HEK293T (cell line): Measurements from ENCODE around the gene FAM118A.

Experiments
- CTCF ChIA-PET: fragments of 350-600 bp; formaldehyde crosslinking; extraction: SDS; loops from one replicate; lab custom pipeline; 2021; ENCODE audit warnings: antibody characterized with exemption, inconsistent platforms; lab: Yijun Ruan, JAX
- POLR2A ChIA-PET: fragments of 350-600 bp; formaldehyde crosslinking; extraction: SDS; loops from one replicate; lab custom pipeline; 2020; ENCODE audit warnings: antibody characterized with exemption, inconsistent platforms; lab: Yijun Ruan, JAX
- DNase-seq: peaks from one replicate; pipeline ENCODE4 v3.0.0; 2012; ENCODE audit warnings: mixed read lengths; ENCODE audit errors: extremely low spot score
- ARNT ChIP-seq: fragments of 450-650 bp; IDR thresholded peaks from 2 replicates; pipeline ENCODE4 v1.6.1; 2017; ENCODE audit warnings: mild to moderate bottlenecking
- BHLHE40 ChIP-seq: fragments of 450-650 bp; IDR thresholded peaks from 2 replicates; pipeline ENCODE4 v1.6.1; 2016; ENCODE audit warnings: mild to moderate bottlenecking, moderate library complexity, borderline replicate concordance
- CTBP1 ChIP-seq: fragments of 450-650 bp; IDR thresholded peaks from 2 replicates; pipeline ENCODE4 v1.6.1; 2016; ENCODE audit warnings: borderline replicate concordance
- ELF4 ChIP-seq: fragments of 450-650 bp; IDR thresholded peaks from 2 replicates; pipeline ENCODE4 v1.6.1; 2017; ENCODE audit warnings: antibody characterized with exemption
- FOXA1 ChIP-seq: fragments of 450-650 bp; IDR thresholded peaks from 2 replicates; pipeline ENCODE4 v1.6.1; 2016; ENCODE audit warnings: mild to moderate bottlenecking
- FOXK2 ChIP-seq: fragments of 450-650 bp; IDR thresholded peaks from 2 replicates; pipeline ENCODE4 v1.6.1; 2016; ENCODE audit warnings: mild to moderate bottlenecking
- FOXM1 ChIP-seq: fragments of 450-650 bp; IDR thresholded peaks from 2 replicates; pipeline ENCODE4 v1.6.1; 2017; ENCODE audit warnings: mild to moderate bottlenecking, borderline replicate concordance
- HDGF ChIP-seq: fragments of 450-650 bp; IDR thresholded peaks from 2 replicates; pipeline ENCODE4 v1.6.1; 2017; ENCODE audit warnings: antibody characterized with exemption, borderline replicate concordance
- L3MBTL2 ChIP-seq: fragments of 450-650 bp; conservative IDR thresholded peaks from 2 replicates; pipeline ENCODE4 v1.6.1; 2016; ENCODE audit warnings: mild to moderate bottlenecking
- LEF1 ChIP-seq: fragments of 450-650 bp; IDR thresholded peaks from 2 replicates; pipeline ENCODE4 v1.6.1; 2017; ENCODE audit warnings: mild to moderate bottlenecking, borderline replicate concordance
- NFRKB ChIP-seq: fragments of 450-650 bp; IDR thresholded peaks from 2 replicates; pipeline ENCODE4 v1.6.1; 2016; ENCODE audit warnings: mild to moderate bottlenecking, moderate library complexity
- PKNOX1 ChIP-seq: fragments of 450-650 bp; IDR thresholded peaks from 2 replicates; pipeline ENCODE4 v1.6.1; 2016
- SP1 ChIP-seq: fragments of 450-650 bp; IDR thresholded peaks from 2 replicates; pipeline ENCODE4 v1.6.1; 2017
- SUZ12 ChIP-seq: fragments of 450-650 bp; IDR thresholded peaks from 2 replicates; pipeline ENCODE4 v1.6.1; 2016; ENCODE audit warnings: mild to moderate bottlenecking
- TARDBP ChIP-seq: fragments of 450-650 bp; IDR thresholded peaks from 2 replicates; pipeline ENCODE4 v1.6.1; 2016
- ZNF384 ChIP-seq: fragments of 450-650 bp; IDR thresholded peaks from 2 replicates; pipeline ENCODE4 v1.6.1; 2016

FAM118A gene

DNA sequence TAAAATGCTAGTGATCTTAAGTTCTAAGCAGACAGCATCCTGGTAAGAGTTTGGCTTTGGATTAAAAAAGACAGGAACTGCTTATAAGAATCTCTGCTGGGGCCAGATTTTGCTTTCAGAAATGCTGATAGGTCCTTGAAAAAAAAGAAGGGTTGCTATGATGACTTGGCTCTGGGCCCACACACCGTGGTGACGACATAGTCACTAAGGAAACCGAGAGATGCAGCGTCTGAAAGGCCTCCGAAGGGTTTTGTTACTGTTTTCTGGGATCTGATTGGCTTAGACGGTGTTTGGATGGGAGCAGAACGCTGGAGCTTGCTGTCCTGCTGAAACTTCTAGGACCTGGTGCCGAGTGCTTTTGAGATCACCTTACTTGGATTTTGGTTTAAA lies 8.4 kb downstream of the FAM118A start:
- peak; percentile 70 for DNase-seq

DNA sequence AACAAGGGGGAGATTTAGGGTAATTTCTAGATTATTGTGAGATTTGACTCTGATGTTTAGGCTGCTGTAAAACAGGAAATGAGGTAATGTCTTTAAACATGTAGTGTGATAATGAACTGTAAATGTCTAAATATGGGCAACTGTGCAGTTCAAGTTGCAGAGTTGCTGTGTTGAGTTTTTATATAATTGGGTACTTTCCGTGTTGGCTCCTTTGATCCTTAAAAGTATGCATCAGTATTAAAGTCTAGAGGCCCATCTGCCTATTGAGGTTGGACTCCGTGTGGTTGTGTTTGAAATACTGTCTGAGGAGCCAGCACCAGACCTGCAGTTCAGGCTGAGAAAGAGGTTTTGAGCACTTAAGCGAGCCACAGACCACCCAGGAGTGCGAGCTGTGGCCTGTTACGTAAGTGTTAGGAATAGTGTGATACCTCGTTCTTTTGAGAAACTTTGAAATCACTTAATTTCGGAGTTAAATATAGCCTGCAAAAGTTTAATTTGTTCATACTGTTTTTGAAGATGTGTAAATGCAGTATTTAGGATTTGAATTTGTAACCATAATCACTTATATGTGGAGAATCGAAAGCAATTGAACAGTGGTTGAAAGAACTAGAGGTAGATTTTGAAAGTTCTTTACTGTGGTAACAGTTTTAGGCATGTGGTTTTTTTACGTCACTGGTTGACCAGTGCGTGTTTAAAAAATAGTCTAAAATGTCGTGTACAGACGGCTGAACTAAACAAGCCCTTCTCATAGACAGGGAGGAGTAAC lies 9.0 kb downstream of the FAM118A start:
- CTCF ChIA-PET: no interaction called here
- DNase-seq: no peak
- TF ChIP-seq L3MBTL2 (no peak), ARNT (no peak), CTBP1 (no peak), SUZ12 (no peak), TARDBP (no peak), NFRKB (no peak), FOXK2 (no peak), LEF1 (no peak), PKNOX1 (no peak), BHLHE40 (no peak), FOXM1 (no peak), HDGF (no peak), ZNF384 (no peak), FOXA1 (no peak), SP1 (no peak), ELF4 (no peak)
- POLR2A ChIA-PET: interaction anchor here (0.9 kb wide), 1 partner anchor 9 kb away, joined by 3 read pairs; the partner anchor contains the start of gene FAM118A

More for the DNA sequence above, 8.4 kb downstream of the FAM118A start:
- ChIA-PET CTCF (no interaction called here), POLR2A (no interaction called here)
- TF ChIP-seq ZNF384 (0 out of 2 replicates have a peak, but pooled peaks have one; percentile 28), L3MBTL2 (no peak)

DNA sequence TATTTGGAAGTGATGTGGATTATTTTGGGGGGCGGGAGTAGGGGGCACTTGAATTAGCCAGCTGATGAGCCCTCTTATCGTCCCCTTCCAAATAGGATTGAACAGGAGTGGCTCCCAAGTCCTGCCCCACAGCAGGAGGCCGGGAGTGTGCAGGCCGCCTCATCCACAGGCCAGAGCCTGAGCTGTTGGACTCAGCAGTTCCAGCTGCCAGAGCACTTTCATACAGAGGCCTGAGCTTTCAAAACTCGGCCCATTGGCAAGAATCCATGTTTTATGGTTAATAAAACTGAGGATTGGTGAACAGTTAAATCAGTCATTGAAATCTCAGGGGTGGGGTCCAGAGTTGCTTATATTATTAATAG lies 9.6 kb downstream of the FAM118A start:
- ChIA-PET CTCF (no interaction called here), POLR2A (interaction anchor here (0.9 kb wide), 1 partner anchor 10 kb away, joined by 3 read pairs; the partner anchor contains the start of gene FAM118A)

GRCh38 chr22:45320357-45320976 lies 10.7 kb downstream of the FAM118A start:
- POLR2A ChIA-PET: no interaction called here
- TF ChIP-seq CTBP1 (no peak), FOXM1 (no peak), SP1 (no peak), ELF4 (no peak), LEF1 (no peak), HDGF (no peak), FOXK2 (no peak), SUZ12 (no peak), ZNF384 (no peak), NFRKB (no peak), BHLHE40 (no peak)
- CTCF ChIA-PET: no interaction called here
- no peak for DNase-seq

More for the DNA sequence above, 9.6 kb downstream of the FAM118A start:
- peak; percentile 45 for DNase-seq
- TF ChIP-seq SUZ12: no peak
- TF ChIP-seq L3MBTL2: no peak
- TF ChIP-seq FOXA1: no peak
- TF ChIP-seq NFRKB: no peak
- no peak for TF ChIP-seq ELF4
- no peak for TF ChIP-seq ZNF384

DNA sequence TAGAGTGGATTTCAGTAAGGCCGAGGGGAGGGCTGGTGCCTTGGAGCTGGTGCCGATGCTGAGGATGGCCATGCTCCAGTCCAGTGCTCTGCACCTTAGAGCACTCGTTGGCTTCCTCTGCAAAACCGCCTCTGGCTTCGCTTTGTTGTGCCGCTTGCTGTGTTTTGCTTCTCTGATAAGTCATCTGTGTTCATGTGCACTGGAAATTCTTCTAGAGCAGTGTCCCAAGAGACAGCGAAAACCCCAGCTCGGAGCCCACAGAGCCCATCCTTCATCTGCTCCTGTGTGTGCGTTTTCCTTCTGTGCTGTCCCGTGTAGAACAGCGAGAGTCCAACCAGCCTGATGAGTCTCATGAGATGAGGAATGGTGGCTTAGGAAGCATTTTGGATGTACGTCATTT lies 12.1 kb downstream of the FAM118A start:
- POLR2A ChIA-PET: no interaction called here
- CTCF ChIA-PET: no interaction called here
- DNase-seq: no peak
- TF ChIP-seq ZNF384 (no peak), SP1 (no peak), PKNOX1 (no peak), L3MBTL2 (no peak), ELF4 (no peak), ARNT (no peak), BHLHE40 (no peak), SUZ12 (no peak), FOXK2 (no peak), LEF1 (no peak), HDGF (no peak), FOXA1 (no peak), TARDBP (no peak), NFRKB (no peak), CTBP1 (no peak)

GRCh38 chr22:45322873-45323525 lies 13.3 kb downstream of the FAM118A start:
- POLR2A ChIA-PET: no interaction called here
- CTCF ChIA-PET: no interaction called here
- no peak for TF ChIP-seq ELF4
- TF ChIP-seq ZNF384: no peak
- no peak for TF ChIP-seq HDGF
- TF ChIP-seq SP1: no peak
- no peak for TF ChIP-seq FOXA1
- TF ChIP-seq PKNOX1: no peak
- no peak for TF ChIP-seq CTBP1
- TF ChIP-seq NFRKB: no peak
- TF ChIP-seq L3MBTL2: no peak
- TF ChIP-seq FOXK2: no peak
- no peak for TF ChIP-seq BHLHE40
- TF ChIP-seq TARDBP: no peak
- TF ChIP-seq ARNT: no peak
- TF ChIP-seq SUZ12: no peak
- no peak for TF ChIP-seq FOXM1
- no peak for TF ChIP-seq LEF1
- no peak for DNase-seq
